ENCODE measurements around the gene CMTM4.

The CMTM4 gene

DNA sequence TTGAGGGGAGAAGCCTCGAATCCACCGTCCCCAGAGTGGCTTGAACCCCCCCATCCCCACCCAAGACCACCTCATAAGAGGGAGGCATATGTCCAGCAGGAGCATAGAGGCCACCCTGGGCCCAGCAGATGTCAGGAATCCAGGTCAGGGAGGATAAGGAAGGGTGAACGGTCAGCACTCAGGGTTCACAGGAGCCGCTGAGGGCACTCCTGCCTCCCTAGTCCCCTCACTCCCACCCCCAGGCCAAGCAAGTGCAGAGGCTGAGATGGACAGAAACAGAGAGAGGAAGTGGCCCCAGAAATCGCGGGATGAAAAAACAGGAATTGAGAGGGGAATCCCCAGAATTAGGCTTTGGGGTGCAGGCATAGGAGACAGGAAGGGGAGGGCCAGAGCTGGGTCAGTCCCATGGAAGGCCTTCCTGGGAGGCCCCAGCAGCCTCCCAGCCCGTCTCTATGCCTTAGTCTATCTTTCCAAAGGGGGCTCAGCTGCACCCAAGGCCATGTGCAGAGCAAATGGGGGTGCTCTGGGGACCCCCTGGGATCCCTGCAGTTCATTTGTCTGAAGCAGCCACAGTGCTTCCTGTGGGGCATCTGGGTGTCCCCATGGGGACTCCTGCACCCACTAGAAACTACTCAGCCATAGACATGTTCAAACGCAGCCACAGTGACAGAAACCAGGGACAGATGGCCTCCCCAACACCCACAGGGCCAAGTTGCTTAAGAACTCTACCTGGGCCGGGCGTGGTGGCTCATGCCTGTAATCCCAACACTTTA lies 90.4 kb downstream of the CMTM4 start:
- TF ChIP-seq, protein P1, sequence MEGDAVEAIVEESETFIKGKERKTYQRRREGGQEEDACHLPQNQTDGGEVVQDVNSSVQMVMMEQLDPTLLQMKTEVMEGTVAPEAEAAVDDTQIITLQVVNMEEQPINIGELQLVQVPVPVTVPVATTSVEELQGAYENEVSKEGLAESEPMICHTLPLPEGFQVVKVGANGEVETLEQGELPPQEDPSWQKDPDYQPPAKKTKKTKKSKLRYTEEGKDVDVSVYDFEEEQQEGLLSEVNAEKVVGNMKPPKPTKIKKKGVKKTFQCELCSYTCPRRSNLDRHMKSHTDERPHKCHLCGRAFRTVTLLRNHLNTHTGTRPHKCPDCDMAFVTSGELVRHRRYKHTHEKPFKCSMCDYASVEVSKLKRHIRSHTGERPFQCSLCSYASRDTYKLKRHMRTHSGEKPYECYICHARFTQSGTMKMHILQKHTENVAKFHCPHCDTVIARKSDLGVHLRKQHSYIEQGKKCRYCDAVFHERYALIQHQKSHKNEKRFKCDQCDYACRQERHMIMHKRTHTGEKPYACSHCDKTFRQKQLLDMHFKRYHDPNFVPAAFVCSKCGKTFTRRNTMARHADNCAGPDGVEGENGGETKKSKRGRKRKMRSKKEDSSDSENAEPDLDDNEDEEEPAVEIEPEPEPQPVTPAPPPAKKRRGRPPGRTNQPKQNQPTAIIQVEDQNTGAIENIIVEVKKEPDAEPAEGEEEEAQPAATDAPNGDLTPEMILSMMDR (IDR thresholded peaks at IDR 0.05; ENCODE audit: low read depth, low read length): no peak
- Histone ChIP-seq H3K4me3 (ENCODE audit: low read depth, low read length) (peak overlapping the region; percentile 74), H3K9me3 (ENCODE audit: severe bottlenecking) (peaks cover 4% of the 10 kb centered on the region), H3K27me3 (ENCODE audit: insufficient read depth, low read depth, severe bottlenecking) (no peaks in the 10 kb centered on the region), H3K27ac (peak overlapping the region; percentile 86), H3K36me3 (peaks cover 33% of the 10 kb centered on the region)
- DNase-seq: peak; percentile 82

DNA sequence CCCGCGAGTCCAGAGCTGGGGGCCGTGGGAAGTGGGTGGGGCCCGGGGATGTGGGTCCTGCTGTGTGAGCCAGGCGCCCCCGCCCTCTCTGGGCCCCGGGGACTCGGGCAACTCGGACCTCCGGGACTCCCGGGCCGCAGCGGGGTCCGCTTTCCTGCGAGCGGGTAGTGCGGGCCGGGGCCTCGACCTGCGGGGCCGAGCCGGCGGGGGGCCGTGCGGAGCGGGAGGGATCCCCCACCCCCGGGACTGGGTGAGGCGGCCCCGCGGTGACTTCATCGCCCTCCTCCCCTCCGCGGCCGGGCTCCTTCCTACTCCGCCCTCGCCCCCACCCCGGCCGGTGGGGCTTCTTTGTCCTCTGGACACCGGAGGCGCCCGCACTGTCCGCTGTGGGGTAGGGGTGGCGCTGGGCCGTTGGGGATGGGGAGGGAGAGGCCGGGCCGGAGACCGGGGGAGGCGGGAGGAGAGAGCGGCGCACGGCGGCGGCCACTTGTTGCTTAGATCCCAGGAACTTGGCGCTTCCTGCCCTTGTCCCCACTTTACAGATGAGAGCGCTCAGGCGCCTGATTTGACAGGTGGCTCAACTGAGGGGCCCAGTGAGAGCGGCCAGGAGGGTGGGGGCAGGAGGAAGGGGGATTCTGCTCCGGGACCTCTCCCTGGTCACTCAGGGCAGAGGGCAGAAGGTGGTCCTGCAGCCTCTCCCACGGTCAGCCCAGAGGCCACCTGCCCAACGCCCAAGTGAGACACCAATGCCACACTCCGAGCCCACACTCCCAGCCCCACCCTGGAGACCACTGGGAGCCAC lies 91.2 kb downstream of the CMTM4 start:
- Histone ChIP-seq H3K27ac (peak overlapping the region; percentile 86), H3K27me3 (ENCODE audit: insufficient read depth, low read depth, severe bottlenecking) (no peaks in the 10 kb centered on the region), H3K36me3 (peaks cover 25% of the 10 kb centered on the region), H3K4me3 (ENCODE audit: low read depth, low read length) (peak overlapping the region; percentile 74), H3K9me3 (ENCODE audit: severe bottlenecking) (peaks cover 4% of the 10 kb centered on the region)
- DNase-seq: peak; percentile 48
- TF ChIP-seq, protein P1 (IDR thresholded peaks at IDR 0.05; ENCODE audit: low read depth, low read length): no peak

DNA sequence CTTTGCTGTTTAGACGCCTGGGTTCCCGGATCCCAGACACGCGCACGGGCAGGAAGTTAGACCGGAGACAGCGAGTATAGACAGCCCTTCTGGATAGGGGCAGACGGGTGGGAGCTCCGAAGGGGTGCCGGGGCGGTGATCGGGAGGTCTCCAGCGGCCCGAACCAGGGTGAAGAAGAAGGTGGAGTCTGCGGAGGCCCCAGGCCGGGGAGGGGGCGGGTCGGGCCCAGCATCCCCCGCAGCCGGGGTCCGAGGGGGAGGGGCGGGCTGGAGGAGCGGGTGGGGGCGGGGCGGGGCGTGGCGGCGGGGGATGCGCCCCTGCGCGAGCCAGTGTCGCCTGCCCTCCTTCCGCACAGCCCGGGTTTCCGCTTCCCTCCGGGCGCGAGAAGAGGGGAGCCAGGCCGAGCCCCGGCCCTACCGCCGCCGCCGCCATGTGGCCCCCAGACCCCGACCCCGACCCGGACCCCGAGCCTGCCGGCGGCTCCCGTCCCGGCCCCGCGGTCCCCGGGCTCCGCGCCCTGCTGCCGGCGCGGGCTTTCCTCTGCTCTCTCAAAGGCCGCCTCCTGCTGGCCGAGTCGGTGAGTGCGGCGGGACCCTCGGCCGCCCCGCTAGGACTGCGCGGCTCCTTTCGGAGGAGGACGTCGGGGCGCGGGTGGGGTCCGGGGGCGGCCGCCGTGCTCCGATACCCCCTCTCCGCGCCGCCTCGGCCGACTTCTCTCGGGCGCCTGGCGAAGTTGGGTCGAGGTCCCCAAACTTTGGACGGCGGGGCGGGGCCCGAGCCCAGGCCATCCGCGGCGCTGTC lies 92.0 kb downstream of the CMTM4 start, which contains the start of gene CMTM3:
Gene CMTM3, plus strand, starts transcription at position 329 of the 801 bp plus-strand sequence. Its CDS starts 102 bp downstream, at position 431.
- peaks cover 17% of the 10 kb centered on the region for H3K36me3 ChIP-seq
- peak within 1 kb of the TSS; percentile 74 for H3K4me3 ChIP-seq (ENCODE audit: low read depth, low read length)
- DNase-seq: peak; percentile 77
- H3K27ac ChIP-seq: peak within 1 kb of the TSS; percentile 86
- H3K9me3 ChIP-seq (ENCODE audit: severe bottlenecking): peaks cover 4% of the 10 kb centered on the region
- TF ChIP-seq, protein P1 (IDR thresholded peaks at IDR 0.05; ENCODE audit: low read depth, low read length): peak; percentile 66
- H3K27me3 ChIP-seq (ENCODE audit: insufficient read depth, low read depth, severe bottlenecking): no peaks in the 10 kb centered on the region

- no peaks in the 10 kb centered on the region for H3K27me3 ChIP-seq (ENCODE audit: insufficient read depth, low read depth, severe bottlenecking)
- peak overlapping the region; percentile 74 for H3K4me3 ChIP-seq (ENCODE audit: low read depth, low read length)
- TF ChIP-seq, protein P1 (IDR thresholded peaks at IDR 0.05; ENCODE audit: low read depth, low read length): no peak
- peak overlapping the region; percentile 86 for H3K27ac ChIP-seq
- H3K36me3 ChIP-seq: peaks cover 10% of the 10 kb centered on the region
- H3K9me3 ChIP-seq (ENCODE audit: severe bottlenecking): peaks cover 4% of the 10 kb centered on the region
- DNase-seq: peak; percentile 74
These were observed 92.8 kb downstream of the CMTM4 start for GRCh38 chr16:66603537-66604375.

- Histone ChIP-seq H3K36me3 (no peaks in the 10 kb centered on the region), H3K9me3 (ENCODE audit: severe bottlenecking) (peaks cover 4% of the 10 kb centered on the region), H3K27ac (no peak overlapping the region), H3K27me3 (ENCODE audit: insufficient read depth, low read depth, severe bottlenecking) (no peaks in the 10 kb centered on the region), H3K4me3 (ENCODE audit: low read depth, low read length) (no peak overlapping the region)
- TF ChIP-seq, protein P1 (IDR thresholded peaks at IDR 0.05; ENCODE audit: low read depth, low read length): no peak
- DNase-seq: no peak
These were observed 95.1 kb downstream of the CMTM4 start for GRCh38 chr16:66601471-66601870.
